Osteoblast (primary cell): Measurements from ENCODE around the gene ROBO2. TPM values are rescaled to one million over a fixed set of nuclear protein-coding genes. Genes with fewer than 3 reads are reported as not detected.

Experiments
- DNase-seq: peaks from one replicate; pipeline ENCODE4 v3.0.0; 2011; ENCODE audit warnings: low spot score, mixed read lengths; ENCODE audit not compliant: insufficient read length; ENCODE audit errors: missing footprints
- H2AFZ ChIP-seq: 2 replicates; pipeline ENCODE4 v1.6.0; 2011; ENCODE audit warnings: mild to moderate bottlenecking, low read length
- H3K27ac ChIP-seq: 2 replicates; pipeline ENCODE4 v1.5.1; 2011; ENCODE audit warnings: mild to moderate bottlenecking, low read depth, low read length, moderate library complexity
- H3K27me3 ChIP-seq: 2 replicates; pipeline ENCODE4 v1.6.0; 2012; ENCODE audit warnings: mild to moderate bottlenecking, control low read depth, inconsistent platforms, low read length, moderate library complexity; ENCODE audit not compliant: insufficient read depth
- H3K36me3 ChIP-seq: 2 replicates; pipeline ENCODE4 v1.5.1; 2011; ENCODE audit warnings: mild to moderate bottlenecking, low read length, control low read depth, moderate library complexity; ENCODE audit not compliant: insufficient read depth
- H3K4me1 ChIP-seq: 2 replicates; pipeline ENCODE4 v1.5.1; 2011; ENCODE audit warnings: mild to moderate bottlenecking, low read length, control low read depth, moderate library complexity; ENCODE audit not compliant: insufficient read depth
- H3K4me2 ChIP-seq: 2 replicates; pipeline ENCODE4 v1.6.0; 2011; ENCODE audit warnings: mild to moderate bottlenecking, low read length; ENCODE audit not compliant: insufficient read depth
- H3K4me3 ChIP-seq: fragments of 200-600 bp; sonication (generic); 3 replicates; pipeline ENCODE4 v1.5.1; 2012; ENCODE audit warnings: mild to moderate bottlenecking, low read length, inconsistent platforms; ENCODE audit not compliant: insufficient read depth
- H3K79me2 ChIP-seq: 2 replicates; pipeline ENCODE4 v1.6.0; 2012; ENCODE audit warnings: mild to moderate bottlenecking, low read length, control low read depth, inconsistent platforms; ENCODE audit not compliant: insufficient read depth
- H3K9me3 ChIP-seq: 2 replicates; pipeline ENCODE4 v1.5.1; 2011; ENCODE audit warnings: low read depth, low read length, control low read depth
- H4K20me1 ChIP-seq: 2 replicates; pipeline ENCODE4 v1.6.0; 2012; ENCODE audit warnings: mild to moderate bottlenecking, low read length, control low read depth; ENCODE audit not compliant: insufficient read depth
- CTCF ChIP-seq: IDR thresholded peaks from 2 replicates; pipeline ENCODE4 v1.5.1; 2011; ENCODE audit warnings: mild to moderate bottlenecking, low read depth, low read length, moderate library complexity; ENCODE audit errors: extremely low read depth
- total RNA-seq: library from RNA; depleted of rRNA; stranded (reverse); fragments of >200 nt; gene quantifications from 2 replicates; pipeline ENCODE4 v1.2.3, GENCODE V29; 2012

The ROBO2 gene
- total RNA-seq, 1 donor, result 0.36 TPM

DNA sequence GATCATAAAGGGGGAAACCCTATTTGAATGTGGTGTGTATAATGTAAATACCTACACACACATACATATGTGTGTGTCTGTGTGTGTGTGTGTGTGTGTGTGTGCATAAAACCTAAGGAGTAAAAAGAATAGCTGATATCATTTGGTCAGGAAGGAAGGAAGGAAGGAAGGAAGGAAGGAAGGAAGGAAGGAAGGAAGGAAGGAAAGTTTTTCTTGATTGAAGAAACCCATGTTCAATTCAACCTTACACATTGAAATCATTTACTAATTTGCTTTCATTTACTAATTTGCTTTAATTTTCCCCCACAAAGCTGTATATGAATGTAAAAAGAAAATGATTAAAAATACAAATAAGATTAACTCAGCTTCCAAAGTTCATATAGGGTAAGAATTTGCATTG is 386.6 kb downstream of the ROBO2 start:
- no peak for TF ChIP-seq CTCF

DNA sequence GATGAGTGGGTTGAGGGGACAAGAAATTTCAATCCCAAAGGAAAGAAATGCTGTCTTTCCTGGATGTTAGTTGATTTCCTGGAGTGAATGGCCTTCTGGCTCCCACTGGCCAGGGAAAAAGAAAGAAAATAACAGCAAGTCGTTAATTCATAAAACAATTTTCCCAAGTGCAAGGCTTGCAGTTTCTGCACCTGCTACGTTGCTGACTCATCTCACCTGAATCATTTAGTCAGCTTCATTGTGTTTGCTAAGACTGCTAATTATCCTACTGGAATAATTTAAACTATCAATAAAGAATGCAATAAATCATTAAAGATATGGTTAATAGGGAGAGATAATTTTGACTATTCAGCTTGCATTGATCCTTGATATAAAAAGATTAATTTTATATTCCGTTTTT is 387.6 kb downstream of the ROBO2 start:
- no peaks in the 10 kb centered on the region for H4K20me1 ChIP-seq
- H3K79me2 ChIP-seq, result no peaks in the 10 kb centered on the region
- H3K4me2 ChIP-seq, result no peak overlapping the region
- H3K4me3 ChIP-seq, result no peak overlapping the region
- no peaks in the 10 kb centered on the region for H3K27me3 ChIP-seq
- TF ChIP-seq CTCF, result no peak
- H2AFZ ChIP-seq, result no peak overlapping the region
- no peak for DNase-seq
- H3K9me3 ChIP-seq, result peaks cover 4% of the 10 kb centered on the region
- no peaks in the 10 kb centered on the region for H3K4me1 ChIP-seq
- no peak overlapping the region for H3K27ac ChIP-seq
- H3K36me3 ChIP-seq, result no peaks in the 10 kb centered on the region

More for the DNA sequence above, 386.6 kb downstream of the ROBO2 start:
- no peak for DNase-seq
- Histone ChIP-seq H3K4me3 (no peak overlapping the region), H3K27ac (no peak overlapping the region), H3K27me3 (no peaks in the 10 kb centered on the region), H4K20me1 (no peaks in the 10 kb centered on the region), H3K36me3 (no peaks in the 10 kb centered on the region), H3K4me2 (no peak overlapping the region), H3K79me2 (no peaks in the 10 kb centered on the region), H3K4me1 (no peaks in the 10 kb centered on the region), H3K9me3 (peaks cover 1% of the 10 kb centered on the region), H2AFZ (no peak overlapping the region)

GRCh38 chr3:77436908-77437307 is 397.0 kb downstream of the ROBO2 start:
- Histone ChIP-seq H3K4me2 (no peak overlapping the region), H3K9me3 (no peaks in the 10 kb centered on the region), H3K4me3 (no peak overlapping the region), H3K4me1 (no peaks in the 10 kb centered on the region), H2AFZ (no peak overlapping the region), H4K20me1 (no peaks in the 10 kb centered on the region), H3K36me3 (no peaks in the 10 kb centered on the region), H3K27ac (no peak overlapping the region), H3K79me2 (no peaks in the 10 kb centered on the region), H3K27me3 (no peaks in the 10 kb centered on the region)
- no peak for TF ChIP-seq CTCF
- no peak for DNase-seq

GRCh38 chr3:77446084-77446483 is 406.2 kb downstream of the ROBO2 start:
- Histone ChIP-seq H2AFZ (no peak overlapping the region), H3K27ac (no peak overlapping the region), H3K36me3 (no peaks in the 10 kb centered on the region), H3K4me1 (no peaks in the 10 kb centered on the region), H3K4me3 (no peak overlapping the region), H3K4me2 (no peak overlapping the region), H4K20me1 (no peaks in the 10 kb centered on the region), H3K9me3 (no peaks in the 10 kb centered on the region), H3K27me3 (no peaks in the 10 kb centered on the region), H3K79me2 (no peaks in the 10 kb centered on the region)
- no peak for TF ChIP-seq CTCF
- no peak for DNase-seq
